Stimulated activated CD8-positive, alpha-beta memory T cell treated with anti-CD3 and anti-CD28 coated beads, Interleukin-7, amount 100 ng/mL, for 1 hour (primary cell): Measurements from ENCODE around the gene SHISA4.
"Not testable (repeated sequence)": the region's sequence is repeated elsewhere in the genome, so short reads cannot be mapped to it uniquely, and the experiment has no call there.

Experiments used
- DNase-seq, 2 donors: peaks; one replicate each; pipeline ENCODE4 v3.0.0-alpha.2; 2020; ENCODE audit warnings: low read depth in 2 of 2

Gene SHISA4

DNA sequence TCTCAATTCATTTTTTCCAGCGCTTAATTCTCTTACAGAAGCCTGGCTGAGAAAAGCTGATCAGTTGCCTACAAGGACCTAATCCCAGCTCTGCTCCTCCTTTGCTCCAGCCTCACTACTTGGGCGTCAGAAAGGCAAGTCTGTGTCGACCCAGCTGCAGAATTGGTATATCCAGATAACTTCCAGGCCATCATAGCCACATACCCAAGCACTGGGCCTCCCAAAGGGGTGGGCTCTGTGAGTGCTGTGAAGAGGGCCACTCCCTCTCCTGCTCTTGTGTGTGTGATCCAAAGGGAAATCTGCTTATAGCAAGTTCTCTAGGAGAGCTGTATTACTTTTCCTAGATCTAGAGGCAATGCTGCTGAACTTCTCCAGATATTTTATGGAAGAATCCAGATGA lies 39.6 kb downstream of the SHISA4 start:
- DNase-seq, result no peak

DNA sequence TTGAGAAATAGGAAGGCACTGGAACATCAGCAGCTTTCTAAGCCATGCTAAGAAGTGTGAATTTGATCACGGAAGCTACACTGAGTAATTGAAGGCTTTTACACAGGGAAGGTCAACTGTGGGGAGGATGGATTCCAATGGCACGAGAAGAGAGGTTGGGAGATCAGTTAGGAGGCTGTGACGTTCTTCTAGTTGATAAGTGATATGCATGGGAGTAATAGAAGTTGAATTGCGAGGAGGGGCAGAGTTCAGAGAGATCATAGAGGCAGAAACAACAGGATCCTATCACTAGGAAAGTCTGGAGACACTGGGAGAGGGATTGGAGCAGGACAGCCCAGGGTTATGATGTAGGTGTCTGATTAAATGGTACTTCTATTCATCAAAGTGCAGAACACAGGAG lies 41.4 kb downstream of the SHISA4 start:
- no peak for DNase-seq

DNA sequence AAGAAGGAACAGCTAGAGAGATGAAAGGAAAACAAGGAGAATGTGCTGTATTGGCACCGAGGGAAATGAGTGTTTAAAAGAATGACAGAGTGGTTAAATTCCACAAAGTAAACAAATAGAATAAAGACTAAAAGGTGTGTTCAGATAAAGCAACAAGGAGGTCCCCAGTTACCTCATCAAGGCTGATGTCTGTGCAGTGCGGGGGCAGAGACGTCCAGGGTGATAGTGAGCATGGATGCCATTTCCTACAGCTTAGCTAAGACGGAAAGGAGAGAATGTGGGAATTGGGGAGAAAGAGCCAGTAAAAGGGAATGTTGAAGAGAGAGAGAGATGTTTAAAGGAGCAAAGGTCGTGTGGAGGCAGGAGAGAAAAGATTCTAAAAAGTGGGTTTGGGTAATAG lies 42.1 kb downstream of the SHISA4 start:
- DNase-seq, result no peak

DNA sequence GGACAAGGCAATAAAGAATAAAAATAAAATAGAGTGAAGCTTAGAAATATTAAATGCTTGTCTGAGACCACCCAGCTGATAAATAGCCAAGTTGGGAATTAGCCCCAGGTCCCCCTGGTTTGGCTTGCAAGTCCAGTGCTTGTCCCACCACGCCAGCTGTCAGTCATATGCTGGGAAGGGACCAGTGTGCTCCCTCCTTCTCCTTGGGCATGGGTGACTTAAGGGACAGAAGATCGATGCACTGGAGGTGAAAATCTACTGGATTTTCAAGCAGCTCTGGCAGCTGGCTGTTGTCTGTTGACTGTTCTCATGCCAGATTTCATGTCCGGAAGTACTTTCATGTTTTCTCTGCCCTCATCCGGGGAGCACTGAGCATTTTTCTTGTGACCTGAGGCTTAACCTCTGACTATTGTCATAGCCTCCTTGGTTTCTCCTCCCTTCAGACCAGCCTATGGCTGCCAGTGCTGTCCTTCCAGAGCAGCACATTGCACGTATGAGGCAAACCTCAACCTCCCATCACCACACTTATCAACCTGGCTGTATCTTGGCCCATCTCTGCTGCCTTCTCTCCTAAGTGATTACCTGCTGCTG lies 45.2 kb downstream of the SHISA4 start:
- no peak for DNase-seq

DNA sequence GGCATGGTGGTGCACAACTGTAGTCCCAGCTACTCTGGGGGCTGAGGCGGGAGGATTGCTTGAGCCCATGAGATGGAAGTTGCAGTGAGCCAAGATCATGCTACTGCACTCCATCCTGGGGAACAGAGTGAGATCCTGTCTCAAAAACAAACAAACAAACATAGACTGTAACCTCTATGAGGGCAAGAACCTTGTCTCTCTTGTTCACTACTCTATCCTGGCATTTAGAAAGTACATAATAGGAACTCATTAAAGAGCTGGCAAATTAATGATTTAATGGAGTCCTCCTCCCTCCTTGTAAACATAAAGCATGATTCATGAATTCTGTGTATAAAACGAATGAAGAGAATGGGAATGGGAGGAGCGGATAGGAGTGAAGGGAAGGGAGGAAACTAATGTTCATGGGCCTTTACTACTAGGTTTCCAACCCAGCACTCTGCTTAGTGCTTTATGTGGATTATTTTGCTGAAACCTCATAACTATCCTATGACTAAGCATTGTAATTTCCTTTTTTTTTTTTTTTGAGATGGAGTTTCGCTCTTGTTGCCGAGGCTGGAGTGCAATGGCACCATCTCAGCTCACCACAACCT lies 49.0 kb downstream of the SHISA4 start:
- DNase-seq, result no peak

DNA sequence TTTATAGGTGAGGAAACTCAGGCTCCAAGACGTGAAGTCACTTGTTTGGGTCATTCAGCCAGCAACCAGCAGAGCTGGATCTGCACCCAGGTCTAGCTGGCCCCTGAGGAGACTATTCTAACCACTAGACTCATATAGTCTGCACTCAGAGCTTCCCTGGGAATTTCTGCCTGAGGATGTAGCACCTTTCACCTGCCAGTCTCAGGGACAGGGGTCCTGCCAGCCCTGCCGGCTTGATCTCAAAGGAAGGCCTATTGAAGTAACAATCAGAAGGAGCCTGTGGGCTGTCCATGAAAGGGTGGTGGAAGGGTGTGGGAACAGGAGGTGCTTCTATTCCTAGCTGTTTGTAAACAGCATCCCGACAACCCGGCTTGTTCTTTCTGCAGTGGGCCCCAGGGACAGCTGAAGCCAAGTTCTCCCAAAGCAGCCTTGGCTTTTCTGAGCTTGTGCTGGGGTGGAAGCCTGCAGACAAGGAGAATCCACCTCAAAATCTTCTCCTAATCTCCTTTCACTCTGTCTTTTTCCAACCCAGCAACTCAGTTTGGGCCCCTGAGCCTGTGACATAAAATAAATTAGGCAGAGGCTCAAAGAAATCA lies 49.8 kb downstream of the SHISA4 start:
- DNase-seq, result no peak

DNA sequence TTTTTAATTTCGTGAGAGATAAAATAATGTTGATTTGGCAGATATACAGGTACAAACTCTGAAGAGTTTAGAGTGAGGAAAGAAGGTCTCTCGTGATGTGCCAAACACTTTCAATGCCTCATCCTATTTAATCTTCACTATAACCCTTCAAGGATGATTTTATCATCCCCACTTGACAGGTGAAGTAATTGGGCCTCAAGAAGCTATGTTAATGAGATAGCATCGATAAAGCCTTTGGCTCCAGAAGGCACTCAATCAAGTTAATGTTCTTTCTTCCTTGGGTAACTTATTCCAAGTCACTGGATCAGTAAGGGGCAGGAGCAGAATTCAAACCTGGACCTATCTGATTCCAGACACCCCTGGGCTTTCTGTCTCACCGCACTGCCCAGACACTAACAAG lies 50.5 kb downstream of the SHISA4 start:
- DNase-seq, result no peak

DNA sequence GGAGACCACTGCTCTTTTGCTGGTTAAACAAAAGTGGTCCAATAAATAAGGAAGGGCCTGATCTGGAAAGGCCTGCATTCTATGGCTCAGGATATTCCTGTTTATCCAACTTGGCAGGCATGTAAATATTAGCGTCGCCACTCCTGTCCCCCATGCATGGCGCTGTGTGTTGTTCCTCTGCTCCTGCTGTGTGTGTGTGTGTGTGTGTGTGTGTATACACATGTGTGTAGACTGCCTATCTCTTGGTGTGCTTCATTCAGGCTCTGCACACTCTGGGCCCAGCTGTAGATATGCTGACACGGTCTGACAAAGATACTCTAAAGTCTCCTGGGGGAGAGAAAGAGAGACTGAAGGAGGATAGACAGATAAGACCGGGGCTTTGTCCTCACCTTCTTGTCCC lies 50.9 kb downstream of the SHISA4 start:
- DNase-seq, result no peak

DNA sequence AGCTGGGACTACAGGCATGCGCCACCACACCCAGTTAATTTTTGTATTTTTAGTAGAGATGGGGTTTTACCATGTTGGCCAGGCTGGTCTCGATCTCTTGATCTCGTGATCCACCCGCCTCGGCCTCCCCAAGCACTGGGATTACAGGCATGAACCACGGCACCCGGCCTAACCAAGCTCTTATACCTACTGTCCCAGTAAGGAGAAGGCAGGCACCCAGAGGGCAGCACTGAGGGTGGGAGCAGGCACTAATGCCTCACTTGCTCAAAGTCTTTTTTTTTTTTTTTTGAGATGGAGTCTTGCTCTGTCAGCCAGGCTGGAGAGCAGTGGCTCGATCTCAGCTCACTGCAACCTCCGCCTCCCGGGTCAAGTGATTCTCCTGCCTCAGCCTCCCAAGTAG lies 51.6 kb downstream of the SHISA4 start:
- not testable (repeated sequence) for DNase-seq

DNA sequence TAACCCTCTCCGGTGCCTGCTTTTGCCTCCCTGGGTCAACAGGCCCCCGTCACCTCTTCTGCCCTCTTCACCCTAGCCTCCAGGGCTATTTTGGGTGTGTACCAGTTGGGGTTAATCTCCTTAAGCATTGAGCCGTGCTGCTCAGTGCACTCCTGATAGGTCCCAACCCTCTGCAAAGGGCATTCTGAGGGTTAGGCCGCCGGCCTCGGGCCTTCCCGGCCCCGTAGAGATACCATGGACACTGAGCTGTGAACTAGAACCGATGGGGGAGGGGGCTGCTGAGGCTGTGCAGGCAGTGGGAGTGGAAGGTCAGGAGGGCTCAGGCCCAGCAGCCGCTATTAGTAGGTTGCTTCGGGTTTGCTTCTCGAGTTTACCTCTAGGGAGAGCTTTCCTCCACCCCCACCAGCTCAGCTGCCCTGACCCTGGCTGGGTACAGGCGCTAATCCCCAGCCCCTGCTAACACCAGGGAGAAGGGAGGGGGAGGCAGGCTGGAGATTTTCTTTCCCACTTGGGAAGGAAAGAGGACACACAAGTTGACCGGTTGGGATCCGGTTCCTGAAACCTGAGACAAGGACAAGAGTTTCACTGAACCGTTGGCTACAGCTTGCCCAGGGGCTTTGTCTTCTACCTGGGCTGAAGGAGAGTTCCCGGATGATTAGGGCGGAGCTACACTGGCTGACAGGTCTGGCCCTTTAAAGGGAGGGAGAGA lies 52.9 kb downstream of the SHISA4 start:
- no peak for DNase-seq

DNA sequence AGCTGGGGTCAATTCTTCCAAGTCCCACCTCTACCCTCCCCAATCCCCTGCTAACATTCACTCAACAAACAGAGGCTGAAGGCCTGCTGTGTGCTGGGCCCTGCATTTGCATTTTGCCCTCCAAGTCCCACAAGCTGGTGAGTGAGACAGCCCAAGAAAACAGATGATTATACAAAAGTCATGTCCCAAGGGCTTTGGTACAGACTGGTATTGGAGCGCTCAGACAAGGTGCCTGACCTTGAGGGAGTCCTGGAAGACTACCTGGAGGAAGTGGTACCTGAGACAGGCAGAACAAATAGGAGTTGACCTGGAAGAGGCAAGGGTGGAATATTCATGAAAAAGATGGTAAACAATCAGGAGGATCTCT lies 53.4 kb downstream of the SHISA4 start:
- no peak for DNase-seq
